GM19035 (cell line): ENCODE measurements around the gene SAMM50.

Source experiments
- ATAC-seq: cut with Tn5 transposase; IDR thresholded peaks from one replicate; pipeline ENCODE4 v1.9.1; 2021; ENCODE audit not compliant: unreplicated experiment

Gene SAMM50

DNA sequence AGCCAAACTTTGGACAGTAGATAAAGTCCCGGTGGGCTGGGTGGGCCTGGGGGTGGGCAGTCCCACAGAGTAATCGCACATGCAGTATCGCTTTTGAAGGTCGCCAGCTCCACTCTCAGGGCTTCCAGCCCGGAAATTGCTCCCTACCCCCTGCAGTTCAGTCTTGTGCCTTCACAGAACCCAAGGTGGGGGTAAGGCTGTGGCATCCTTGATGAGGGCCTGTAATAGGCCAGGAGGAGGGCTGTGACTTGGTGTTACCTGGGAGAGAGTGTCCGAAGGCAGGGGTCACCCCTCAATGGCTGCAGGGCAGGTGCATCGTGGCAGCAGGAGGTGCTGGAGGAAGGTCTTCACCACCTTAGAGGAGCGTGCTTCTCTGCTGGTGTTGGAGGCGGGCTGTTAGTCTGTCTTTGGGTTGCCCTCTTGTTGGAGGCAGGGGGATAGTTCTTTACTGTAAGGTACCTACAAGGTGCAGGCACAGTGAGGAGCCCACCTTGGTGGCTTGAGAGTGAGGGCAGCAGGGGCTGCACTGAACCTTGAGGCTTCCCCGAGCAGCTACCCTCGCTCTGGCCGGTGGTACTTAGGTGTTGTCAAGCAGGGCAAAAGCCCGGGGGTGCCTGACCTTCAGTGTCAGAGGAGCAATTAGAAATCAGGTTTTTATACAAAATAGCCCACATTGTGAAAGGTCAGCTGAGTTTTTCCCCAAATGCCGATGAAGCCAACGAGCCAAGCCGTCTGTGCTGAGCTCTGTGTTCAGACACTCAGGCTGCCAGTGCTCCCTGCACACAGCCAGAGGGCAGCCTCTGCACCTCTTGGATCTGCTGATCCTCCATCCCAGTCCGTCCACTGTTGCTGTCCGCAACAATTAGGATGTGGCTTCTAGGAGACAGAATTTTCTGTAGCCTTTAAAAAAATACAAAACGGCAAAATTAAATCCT, 21.9 kb downstream of the SAMM50 start:
- ATAC-seq = no peak

DNA sequence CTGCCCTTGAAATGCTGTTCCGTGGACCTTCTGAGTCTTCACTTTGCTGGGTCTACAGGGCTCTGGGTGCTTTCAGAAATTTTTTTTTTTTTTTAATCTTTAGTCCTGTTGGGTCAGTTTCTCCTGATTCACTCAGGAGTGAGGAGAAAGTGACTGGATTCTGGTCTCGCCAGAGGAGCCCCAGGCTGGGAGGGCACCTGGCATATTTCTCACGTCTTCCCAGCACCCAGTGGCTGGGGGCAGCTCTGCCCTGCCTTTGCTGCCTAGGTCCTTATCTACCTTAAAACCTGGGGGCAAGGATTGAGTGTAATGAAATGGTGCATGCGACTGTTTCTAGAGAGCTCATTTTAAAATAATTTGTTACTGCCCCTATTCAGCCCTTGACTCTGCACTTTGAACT, 23.3 kb downstream of the SAMM50 start:
- no peak for ATAC-seq

- ATAC-seq = no peak
Observed at GRCh38 chr22:43980579-43980978, 25.3 kb downstream of the SAMM50 start.

DNA sequence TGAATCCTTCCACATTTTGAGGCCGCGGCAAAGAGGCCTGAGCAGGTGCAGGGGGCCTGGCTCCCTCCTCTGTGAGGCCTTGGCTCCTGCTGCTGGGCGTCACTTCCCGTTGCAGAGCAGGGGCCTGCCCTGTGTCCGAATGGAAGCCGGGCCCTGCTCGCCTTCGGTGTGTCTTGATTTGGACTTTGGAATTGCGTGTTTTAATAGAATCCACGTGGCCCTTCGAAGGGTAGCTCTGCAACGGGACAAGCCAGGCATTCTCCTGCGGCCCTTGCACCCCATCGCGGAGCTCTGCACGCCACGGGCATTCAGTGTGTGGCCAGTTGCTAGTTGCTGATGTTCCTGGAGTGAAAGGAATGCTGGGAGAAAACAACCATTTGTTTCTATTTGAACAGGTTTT, 25.8 kb downstream of the SAMM50 start:
- ATAC-seq = no peak

GRCh38 chr22:43983808-43984207, 28.6 kb downstream of the SAMM50 start:
- no peak for ATAC-seq

DNA sequence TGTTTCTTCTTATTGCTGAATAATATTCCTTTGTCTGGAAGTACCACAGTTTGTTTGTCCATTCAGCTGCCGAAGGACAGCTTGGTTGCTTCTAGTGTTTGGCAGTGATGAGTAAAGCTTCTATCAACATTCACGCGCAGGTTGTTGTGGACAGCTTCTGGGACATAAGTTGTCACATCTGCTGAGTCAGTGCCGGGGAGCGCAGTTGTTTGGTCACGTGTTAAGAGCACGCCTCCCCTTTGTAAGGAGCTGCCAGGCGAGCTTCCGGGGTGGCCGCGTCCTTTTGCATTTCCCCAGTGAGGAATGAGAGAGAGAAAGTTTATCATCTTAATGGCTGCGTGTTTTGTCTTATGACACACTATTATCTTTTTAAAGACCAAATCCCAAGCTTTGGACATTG, 30.3 kb downstream of the SAMM50 start:
- ATAC-seq = no peak

DNA sequence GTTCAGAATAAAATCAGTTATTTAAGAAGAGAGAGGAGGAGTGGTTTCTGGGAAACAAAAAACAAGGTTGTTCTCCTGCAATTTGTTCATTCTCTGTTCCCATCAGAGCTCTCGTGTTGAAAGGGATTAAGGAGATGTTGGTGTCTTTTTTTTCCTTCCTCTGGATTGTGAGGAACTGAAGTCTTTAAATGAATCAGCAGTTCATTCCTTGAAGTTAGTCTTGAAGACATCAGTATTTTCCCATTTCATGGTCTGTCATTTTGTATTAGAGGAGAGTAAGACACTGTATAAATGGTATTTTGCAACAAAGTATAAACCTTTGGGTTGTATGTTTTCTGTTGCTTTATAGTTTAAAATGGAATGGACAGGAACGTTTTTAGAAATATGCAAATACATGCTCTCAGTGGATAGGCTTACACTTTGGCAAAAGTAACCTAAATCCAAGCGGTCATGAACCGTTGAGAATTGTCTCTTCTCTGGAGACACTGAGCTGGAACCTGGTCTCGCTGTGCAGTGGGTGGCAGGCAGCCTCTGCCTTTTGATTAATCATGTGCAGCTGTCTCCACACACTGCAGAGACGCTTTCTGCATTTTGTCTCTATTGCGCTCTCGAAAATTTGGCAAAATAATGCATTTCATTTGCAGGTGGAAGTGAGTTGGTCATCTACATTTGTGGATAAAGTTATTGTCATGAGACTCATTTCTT, 33.0 kb downstream of the SAMM50 start:
- no peak for ATAC-seq

GRCh38 chr22:43988960-43989359, 33.7 kb downstream of the SAMM50 start:
- no peak for ATAC-seq

DNA sequence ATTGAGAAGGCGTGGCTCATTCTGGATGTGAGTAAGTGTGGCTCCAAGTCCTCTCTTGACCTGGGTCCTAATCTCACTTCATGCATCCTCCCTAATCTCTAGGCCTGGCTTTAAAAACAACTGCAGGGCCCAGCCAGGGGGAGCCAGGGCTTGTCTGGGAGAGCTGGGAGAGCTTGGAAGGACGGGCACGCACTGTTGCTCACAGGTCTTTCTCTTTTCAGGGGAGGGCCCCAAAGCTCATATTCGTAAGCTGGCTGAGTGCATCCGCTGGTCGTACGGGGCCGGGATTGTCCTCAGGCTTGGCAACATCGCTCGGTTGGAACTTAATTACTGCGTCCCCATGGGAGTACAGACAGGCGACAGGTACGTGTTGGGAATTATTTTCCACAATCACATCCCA, 34.8 kb downstream of the SAMM50 start:
- ATAC-seq = no peak

- ATAC-seq = no peak
Observed at GRCh38 chr22:43991316-43992020, 36.2 kb downstream of the SAMM50 start.

GRCh38 chr22:43992331-43992821, 37.1 kb downstream of the SAMM50 start:
- no peak for ATAC-seq

- ATAC-seq = no peak
Observed at GRCh38 chr22:43993072-43993760, 38.0 kb downstream of the SAMM50 start.

DNA sequence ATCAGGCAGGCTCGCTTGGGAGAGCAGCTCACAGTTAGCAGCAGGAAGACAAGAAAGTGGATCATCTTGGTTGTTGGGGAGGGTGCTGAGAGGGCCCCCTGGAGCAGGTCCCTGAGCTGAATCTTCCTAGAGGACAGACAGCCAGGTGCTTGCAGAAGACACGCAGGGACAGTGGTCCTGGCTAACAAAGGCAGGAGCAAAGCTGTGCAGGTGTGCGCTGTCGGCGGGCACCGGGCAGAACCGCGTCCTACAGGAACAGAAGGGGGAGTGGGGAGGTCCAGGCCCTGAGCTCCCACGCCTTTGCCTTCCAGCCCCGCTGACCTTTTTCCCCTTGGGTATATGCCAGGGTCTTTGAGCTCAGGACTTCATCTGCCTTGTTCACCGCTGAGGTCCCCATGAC, 38.8 kb downstream of the SAMM50 start:
- ATAC-seq = no peak

GRCh38 chr22:43994416-43994815, 39.2 kb downstream of the SAMM50 start:
- no peak for ATAC-seq

DNA sequence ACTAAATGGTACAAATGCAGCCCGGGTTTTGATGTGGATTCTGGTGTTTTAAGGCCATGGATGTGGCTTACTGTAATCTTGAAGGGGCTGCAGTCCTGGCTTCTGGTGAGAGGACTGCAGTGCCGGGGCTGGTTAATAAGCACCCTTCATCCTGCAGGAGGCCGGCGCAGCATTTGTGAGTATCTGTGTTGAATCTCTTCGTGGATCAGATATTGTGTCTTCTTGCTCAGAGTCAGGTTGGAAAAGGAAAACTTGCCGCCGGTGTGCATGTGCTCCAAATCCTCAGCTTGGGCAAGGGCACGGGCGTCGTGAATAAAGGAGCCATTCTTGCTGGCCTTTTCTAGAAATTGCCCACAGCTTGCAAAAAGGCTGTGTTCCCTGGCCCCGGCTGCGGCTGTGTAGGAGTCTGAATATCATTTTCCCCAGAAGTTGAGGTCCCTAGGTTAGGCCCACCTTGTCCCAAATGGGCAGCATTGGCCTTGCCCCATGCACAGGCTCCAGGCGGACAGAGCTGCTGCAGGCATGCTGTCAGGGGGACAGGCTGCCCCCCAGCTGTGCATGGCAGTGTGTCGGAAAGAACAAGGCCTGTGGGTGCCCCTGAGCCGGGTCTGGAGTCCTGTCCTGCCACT, 39.9 kb downstream of the SAMM50 start:
- no peak for ATAC-seq

DNA sequence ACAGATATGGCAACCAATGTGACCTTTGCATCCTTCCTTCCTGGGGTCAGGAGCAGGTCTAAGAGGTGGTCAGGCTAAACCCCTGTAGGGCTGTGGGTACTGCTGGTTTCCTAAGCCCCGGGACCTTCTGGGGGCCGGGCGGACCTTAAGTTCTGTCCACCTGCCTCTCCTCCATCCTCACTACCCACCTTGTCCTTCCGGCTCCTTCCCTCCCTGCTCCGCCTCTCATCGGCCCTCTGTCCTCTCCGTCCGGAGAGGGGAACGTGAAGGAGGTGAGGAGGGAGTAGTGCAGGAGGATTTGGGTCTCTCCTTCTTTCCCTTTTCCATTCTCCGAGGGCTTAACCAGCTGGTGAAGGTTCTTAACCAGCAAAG, 40.5 kb downstream of the SAMM50 start:
- no peak for ATAC-seq

- no peak for ATAC-seq
Observed at GRCh38 chr22:43996170-43996980, 41.1 kb downstream of the SAMM50 start.

DNA sequence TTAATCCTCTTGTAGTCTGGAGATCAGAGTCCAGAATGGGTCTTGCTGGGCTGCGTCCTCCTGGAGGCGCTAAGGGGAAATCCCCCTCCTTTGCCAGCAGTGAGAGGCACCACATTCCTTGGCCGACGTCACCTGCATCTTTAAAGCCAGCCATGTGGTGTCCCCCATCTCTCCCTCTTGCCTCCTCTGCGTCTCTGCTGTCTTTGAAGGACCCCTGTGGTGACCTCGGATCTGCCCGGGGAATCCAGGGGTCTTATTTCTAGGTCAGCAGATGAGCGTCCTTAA, 41.7 kb downstream of the SAMM50 start:
- no peak for ATAC-seq

GRCh38 chr22:43998679-43999264, 43.5 kb downstream of the SAMM50 start:
- no peak for ATAC-seq

DNA sequence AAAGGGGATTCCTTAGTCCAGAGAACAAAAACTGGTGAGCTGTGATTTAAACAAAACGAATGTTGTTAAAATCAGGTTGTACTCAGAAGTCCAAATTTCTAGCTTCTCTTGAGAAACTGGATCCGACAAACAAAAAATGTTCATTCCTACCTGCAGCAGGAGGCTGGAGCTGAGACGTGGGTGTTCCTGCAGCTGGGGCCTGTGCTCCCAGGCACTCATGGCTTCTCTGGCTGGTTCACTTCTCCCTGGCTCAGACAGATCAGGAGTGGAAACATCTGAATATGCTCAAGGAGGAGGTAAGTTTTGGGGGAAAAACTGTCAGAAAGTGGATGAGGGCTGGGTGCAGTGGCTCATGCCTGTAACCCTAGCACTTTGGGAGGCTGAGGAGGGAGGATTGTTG, 44.1 kb downstream of the SAMM50 start:
- no peak for ATAC-seq
